Left ventricle myocardium inferior (tissue), 1 donor: ENCODE results near the gene SPP1. TPM values are rescaled to one million over a fixed set of nuclear protein-coding genes. Genes with fewer than 3 reads are reported as not detected.

Experiments
- DNase-seq: peaks from one replicate; pipeline ENCODE4 v3.0.0-alpha.2; 2020
- H3K27ac ChIP-seq: fragments of 200-600 bp; replicated peaks from 2 replicates; pipeline ENCODE4 v1.8.0; 2021
- H3K27me3 ChIP-seq: fragments of 200-600 bp; 2 replicates; pipeline ENCODE4 v1.8.0; 2021; ENCODE audit warnings: low read depth
- H3K36me3 ChIP-seq: fragments of 200-600 bp; 2 replicates; pipeline ENCODE4 v1.8.0; 2021
- H3K4me1 ChIP-seq: fragments of 200-600 bp; 2 replicates; pipeline ENCODE4 v1.8.0; 2021
- H3K4me3 ChIP-seq: fragments of 200-600 bp; 2 replicates; pipeline ENCODE4 v1.8.0; 2021; ENCODE audit warnings: mild to moderate bottlenecking, moderate library complexity
- H3K9me3 ChIP-seq: fragments of 200-600 bp; replicated peaks from 2 replicates; pipeline ENCODE4 v1.8.0; 2021
- CTCF ChIP-seq: fragments of 200-600 bp; IDR thresholded peaks from 2 replicates; pipeline ENCODE4 v1.8.0; 2021; ENCODE audit warnings: antibody characterized with exemption, mild to moderate bottlenecking, borderline replicate concordance
- intact Hi-C: fragments of 100-400 bp; cut with micrococcal nuclease; formaldehyde crosslinking; loops from one replicate; pipeline ENCODE4 v1.11.0; 2022
- total RNA-seq: library from RNA; stranded (reverse); fragmentation: NEBNext Ultra II Directional; extraction: Animal tissue kit (Norgen Biotek cat#: 25700); gene quantifications from one replicate; pipeline ENCODE4 v1.2.1, GENCODE V29; 2021
- donor health status: DM: no; HTN: yes; CAD: no; lungs with severe emphysema.

Gene SPP1
- total RNA-seq, 1 donor from 2014 or later = 3.7 TPM

- no peak overlapping the region for H3K4me3 ChIP-seq
- no peak overlapping the region for H3K27ac ChIP-seq
- no peak for TF ChIP-seq CTCF
- H3K36me3 ChIP-seq = peaks cover 27% of the 10 kb centered on the region
- peaks cover 11% of the 10 kb centered on the region for H3K4me1 ChIP-seq
- peaks cover 8% of the 10 kb centered on the region for H3K9me3 ChIP-seq
- DNase-seq = no peak
- intact Hi-C loops = no loop called here
- no peaks in the 10 kb centered on the region for H3K27me3 ChIP-seq
Measured at GRCh38 chr4:88030565-88031310, 55.2 kb downstream of the SPP1 start.

Other genes starting within 250 kb of the SPP1 start
- not detected for gene IBSP, start 176.2 kb upstream of the SPP1 start, total RNA-seq
- not detected for gene MEPE, start 142.7 kb upstream of the SPP1 start, total RNA-seq
- gene PKD2, start 31.9 kb downstream of the SPP1 start, total RNA-seq = 11.7 TPM
- 1.6 TPM for gene ABCG2, start 182.9 kb downstream of the SPP1 start, total RNA-seq